GM21515 (cell line): Measurements from ENCODE around the gene SUSD2.
"Not testable (repeated sequence)": the region's sequence is repeated elsewhere in the genome, so short reads cannot be mapped to it uniquely, and the experiment has no call there.

Source experiments
- ATAC-seq: cut with Tn5 transposase; IDR thresholded peaks from one replicate; pipeline ENCODE4 v1.9.1; 2021; ENCODE audit not compliant: unreplicated experiment

SUSD2 gene, protein sequence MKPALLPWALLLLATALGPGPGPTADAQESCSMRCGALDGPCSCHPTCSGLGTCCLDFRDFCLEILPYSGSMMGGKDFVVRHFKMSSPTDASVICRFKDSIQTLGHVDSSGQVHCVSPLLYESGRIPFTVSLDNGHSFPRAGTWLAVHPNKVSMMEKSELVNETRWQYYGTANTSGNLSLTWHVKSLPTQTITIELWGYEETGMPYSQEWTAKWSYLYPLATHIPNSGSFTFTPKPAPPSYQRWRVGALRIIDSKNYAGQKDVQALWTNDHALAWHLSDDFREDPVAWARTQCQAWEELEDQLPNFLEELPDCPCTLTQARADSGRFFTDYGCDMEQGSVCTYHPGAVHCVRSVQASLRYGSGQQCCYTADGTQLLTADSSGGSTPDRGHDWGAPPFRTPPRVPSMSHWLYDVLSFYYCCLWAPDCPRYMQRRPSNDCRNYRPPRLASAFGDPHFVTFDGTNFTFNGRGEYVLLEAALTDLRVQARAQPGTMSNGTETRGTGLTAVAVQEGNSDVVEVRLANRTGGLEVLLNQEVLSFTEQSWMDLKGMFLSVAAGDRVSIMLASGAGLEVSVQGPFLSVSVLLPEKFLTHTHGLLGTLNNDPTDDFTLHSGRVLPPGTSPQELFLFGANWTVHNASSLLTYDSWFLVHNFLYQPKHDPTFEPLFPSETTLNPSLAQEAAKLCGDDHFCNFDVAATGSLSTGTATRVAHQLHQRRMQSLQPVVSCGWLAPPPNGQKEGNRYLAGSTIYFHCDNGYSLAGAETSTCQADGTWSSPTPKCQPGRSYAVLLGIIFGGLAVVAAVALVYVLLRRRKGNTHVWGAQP

DNA sequence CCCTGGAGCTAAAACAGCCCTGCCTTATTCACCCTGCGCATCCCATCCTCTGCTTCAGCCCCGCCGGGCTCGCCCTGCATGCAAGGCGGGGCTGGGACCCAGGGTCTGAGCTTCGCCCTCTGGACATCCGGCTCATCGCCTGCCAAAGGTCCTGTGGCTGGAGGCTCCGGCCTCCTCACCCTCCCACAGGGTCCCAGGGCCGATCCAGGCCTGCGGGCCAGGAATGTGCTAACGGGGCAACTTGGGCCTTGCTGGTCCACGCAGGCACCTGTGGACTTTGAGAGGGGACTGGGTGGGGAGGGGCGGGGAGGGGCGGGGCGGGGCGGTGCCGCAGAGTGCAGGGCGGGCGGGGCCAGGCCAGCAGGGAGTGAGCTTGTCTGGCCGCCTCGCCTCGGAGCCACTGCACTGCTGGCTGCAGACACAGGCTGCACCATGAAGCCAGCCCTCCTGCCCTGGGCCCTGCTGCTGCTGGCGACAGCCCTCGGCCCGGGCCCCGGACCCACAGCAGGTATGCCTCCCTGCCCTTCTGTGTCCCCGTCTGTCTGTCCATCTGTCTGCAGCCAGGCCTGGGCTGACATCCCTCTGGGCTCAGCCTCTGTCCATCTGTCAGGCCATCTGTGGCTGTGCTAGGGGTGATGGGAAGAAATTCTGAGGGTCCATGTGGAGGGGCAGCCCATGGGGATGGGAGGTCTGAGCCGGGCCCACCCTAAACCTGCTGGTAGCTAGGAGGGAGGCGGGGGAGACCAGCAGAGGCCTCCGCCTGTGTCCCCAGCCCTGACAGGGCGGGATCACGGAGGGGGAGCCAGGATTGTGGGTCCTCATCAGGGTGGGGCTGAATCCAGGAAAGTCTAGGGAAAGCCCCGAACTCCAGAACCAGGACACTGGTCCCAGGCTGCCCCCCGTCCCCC, at the start of gene SUSD2:
TSS of gene SUSD2 (plus strand) at position 400 of the 908 bp plus-strand sequence. CDS start at position 433, 33 bp downstream.
- ATAC-seq, result no peak

DNA sequence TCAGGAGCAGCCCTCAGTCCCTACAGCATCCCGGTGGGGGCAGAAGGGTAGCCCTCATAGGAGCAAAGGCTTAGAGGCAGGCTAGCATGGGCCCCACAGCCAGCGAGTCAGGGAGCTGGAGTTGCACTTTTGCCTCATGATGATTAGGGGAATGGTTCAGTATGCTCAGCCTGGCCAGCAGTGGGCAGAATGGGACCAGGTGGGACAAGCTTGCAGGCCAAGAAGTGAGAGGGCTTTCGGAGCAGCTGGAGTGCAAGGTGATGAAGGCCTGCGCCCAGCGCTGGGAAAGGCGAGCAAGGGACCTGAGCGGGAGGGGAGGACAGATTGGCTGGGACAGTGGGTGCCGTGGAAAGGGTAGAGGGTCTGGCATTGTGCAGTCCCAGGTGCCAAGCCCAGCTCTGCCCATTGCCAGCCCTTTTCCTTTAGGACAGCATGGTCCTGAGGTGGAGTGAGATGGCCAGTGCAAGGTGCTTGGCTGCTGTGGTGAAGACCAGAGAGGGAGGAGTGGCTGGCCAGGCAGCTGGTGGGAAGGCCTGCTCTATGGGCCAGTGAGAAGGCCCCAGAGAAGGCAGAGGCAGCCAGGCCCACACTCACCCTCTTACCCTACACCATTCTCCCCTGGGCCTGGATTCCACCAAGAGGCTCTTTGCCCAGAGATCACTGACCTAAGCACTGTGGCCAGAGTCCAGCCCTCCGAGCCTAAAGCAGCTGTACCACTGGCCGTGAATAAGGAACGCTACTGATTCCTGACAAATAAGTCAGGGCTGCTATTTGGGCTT, 47.9 kb upstream of the SUSD2 start:
- ATAC-seq, result no peak

DNA sequence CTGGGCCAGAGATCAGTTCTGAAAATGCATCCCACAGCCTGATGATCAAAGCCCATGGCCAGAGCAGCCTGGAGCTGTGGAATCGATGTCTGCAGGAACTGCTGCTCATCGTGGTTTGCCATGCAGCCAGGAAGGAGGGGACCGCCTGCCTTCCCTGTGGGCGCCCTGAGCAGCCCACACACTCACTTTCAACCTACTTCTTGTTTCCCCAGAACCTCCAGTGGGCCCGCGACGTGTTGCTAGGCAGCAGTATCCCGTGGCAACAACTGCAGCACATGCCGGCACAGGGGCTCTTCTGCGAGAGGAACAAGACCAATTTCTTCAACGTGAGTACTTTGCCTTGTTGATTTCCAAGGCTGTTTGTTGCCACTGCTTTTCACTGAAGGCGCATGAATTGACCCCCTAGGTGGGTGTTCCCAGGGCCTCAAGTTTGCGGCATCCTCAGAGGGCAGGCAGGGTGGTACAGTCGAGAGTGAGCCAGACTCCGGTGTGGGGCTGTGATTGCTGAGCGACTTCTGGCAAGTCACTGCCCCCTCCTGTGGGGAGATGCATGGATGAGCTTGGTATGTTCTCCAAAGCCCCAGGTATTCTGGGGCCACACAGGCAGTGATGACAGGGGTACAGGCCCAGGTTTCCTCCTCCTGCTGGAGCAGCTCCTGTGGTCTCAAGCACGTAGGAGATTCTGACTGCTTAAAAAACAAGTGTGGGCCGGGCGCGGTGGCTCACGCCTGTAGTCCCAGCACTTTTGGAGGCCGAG, 47.0 kb upstream of the SUSD2 start:
- no peak for ATAC-seq

DNA sequence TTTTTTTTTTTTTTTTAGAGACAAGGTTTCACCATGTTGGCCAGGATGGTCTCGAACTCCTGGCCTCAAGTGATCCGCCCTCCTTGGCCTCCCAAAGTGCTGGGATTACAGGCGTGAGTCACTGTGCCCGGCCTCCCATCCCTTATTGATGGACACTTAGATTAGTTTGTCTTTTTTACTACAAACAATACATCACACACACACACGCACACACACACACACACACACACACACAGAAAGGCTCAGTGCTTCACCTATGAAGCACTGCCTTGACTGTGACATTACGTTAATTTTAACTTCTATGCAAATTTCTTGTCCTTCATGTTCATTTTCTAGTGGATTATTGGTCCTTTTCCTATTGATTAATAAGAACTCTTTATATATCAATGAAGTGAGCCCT, 44.8 kb upstream of the SUSD2 start:
- ATAC-seq, result not testable (repeated sequence)

DNA sequence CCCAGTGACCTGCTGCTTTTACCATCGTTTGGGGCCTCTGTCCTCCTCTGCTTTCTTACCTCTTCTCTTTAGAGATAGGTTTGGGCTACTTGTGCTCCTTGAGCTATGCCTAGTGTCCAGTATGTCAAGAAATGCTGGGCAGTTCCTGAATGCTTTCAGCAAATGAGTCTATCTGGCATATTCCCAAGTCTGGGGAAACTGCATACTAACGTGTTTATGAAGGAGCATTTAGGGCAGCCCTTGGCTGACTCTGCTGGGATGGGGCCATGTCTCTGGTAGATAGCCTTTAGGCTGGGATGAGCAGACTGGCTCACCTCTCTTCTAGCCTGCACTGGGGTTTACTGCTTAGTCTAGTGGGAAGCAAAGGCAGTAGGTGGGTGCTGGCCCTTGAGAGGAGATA, 43.7 kb upstream of the SUSD2 start:
- no peak for ATAC-seq

DNA sequence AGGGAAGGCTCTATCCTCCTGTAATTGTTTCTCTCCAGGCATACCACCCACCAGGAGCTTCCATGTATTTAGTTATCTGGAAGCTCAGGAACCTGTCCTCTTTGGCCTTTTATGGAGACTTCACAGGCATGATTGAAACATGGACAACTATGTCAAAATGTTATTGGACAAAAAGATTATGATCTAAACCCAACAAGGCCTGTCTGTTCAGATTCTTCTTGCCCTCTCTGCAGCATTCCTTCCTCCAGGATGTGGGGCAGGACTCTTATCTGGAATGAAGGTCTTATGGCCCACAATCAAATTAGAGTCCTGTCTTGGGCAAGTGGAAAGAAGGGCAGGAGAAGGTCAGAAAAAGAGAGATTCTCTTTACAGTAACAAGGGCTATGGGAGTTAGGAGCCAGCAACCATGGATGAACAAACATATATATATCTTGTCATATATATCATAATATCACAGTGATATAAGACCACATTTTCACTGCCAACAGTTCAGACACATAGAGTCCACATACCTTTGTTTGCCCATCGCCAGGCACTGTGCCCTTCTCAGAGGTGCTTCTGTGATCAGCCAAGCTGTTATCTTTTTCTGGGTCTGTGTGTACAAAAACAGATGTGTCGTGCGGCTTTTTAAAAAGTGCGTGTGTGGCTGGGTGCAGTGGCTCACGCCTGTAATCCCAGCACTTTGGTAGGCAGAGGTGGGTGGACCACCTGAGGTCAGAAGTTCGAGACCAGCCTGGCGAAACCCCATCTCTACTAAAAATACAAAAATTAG, 42.5 kb upstream of the SUSD2 start:
- no peak for ATAC-seq

DNA sequence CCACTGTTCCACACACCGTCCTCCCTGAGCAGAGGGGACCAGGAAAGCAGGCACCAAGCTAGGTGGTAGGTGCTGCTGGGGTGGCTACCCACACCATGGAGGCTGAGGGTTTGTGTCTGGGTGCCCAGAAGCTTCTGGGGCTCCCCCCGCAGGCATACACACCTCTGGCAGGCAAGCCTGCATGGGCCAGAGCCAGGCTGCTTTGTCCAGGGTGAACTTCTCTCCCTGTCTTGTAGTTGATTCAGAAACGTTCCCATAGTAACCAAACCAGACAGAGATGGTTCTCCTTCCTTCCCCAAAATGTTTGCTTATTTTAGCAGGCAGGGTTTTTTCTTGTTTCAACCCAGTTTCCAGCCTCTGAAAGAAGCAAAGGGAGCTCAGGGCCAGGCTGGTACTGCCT, 40.9 kb upstream of the SUSD2 start:
- no peak for ATAC-seq

DNA sequence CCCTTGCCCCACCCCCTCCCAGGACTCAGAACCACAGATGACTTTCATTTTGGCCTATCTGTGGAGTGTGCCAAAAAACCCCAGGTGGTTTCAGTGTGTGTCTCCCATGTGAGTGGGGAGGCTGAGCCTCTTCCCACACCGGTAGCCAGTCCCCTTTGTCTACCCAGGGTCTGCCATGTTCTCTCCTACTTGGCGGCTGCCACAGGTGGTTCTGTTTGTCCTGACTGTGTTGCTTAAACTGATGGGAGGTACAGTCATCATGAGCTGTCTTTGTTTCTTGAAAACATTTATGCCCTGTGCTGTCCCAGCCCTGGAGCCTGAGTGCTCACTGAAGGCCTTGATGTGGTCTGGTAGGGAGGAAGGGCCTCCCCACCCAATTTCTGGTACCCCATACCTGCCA, 39.7 kb upstream of the SUSD2 start:
- ATAC-seq, result no peak

DNA sequence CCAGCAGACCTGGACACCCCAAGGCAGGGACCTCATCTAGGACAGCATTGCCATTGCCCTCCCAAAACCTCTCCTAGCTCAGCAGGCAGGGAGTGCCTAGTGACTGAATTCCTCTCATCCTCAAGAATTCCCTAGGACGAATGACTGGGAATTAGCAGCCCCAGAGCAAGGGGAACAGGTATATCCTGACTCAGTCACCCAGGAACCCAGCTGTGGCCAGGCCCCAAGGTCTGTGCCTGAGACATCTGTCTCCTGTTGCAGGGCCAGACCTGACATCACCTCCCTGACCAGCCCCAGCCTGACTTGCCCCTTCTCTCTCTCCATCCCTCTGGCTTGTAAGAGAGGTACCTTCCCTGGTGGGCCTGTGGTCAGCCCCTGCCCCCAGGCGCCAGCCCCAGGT, 39.0 kb upstream of the SUSD2 start:
- no peak for ATAC-seq

DNA sequence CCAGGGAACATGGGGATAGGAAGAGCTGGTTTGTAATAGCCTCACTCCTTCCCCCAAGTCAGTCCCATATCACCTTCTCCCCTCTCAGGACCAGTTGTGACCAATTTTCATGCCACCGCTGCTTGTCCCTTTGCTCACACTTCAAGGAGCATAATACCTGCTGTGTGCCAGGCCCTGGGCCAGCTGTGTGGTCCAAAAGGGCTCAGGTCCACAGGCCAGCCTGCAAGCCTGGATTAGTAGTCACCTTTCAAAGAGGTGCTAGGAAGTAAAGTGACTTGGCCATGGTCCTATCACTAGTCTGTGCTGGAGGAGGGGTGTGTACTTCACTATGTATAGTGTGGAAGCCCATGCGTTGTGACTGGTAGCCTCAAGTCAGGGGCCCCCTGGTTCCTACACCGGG, 38.5 kb upstream of the SUSD2 start:
- ATAC-seq, result no peak

DNA sequence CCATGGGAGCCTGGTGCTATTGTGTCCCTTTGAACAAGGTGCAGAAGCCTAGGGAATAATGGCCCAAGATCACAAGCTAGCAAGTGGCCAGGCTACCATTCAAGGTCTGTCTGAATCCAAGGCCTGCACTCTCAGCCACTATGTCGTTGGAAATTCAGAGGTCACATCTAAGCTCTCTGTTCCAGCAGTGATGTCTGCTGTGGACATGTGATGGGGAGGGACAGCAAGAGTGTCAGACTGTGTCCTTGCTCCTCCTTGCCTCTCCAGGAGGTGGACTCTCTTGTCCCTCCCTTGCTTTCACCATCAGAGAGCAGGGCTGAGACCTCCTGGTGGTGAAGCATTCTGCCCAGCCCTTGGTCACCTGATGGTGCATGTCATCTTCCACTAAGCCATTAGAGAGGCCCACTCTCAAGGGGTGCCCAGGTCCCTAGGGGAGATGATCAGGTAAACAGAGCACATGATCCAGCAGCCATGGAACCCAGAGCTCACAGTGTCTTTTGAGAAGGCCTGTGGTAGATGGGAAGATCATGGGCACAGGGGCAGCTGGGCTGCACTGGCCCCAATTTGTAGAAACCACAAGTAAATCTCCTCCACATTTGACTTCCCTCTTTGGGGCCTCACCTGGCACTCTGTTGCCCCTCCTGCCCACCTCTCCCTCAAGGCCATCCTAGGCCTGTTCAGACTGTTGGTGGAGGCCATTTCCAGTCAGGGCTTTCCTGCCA, 37.1 kb upstream of the SUSD2 start:
- ATAC-seq, result no peak

DNA sequence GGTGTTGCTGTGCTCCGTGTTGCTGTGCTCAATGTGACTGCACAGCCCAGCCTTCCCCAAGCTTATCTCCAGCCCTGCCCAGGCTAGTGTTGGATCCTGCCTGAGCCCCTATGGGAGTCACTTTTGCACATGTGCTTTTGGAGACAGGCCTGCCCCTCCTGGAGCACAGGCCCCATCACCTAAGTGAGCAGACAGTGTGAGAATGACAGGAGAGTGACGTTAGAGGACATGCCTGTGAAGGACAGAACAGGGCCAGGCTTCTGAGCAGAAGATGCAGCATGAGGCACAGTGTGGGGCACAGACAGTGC, 36.6 kb upstream of the SUSD2 start:
- ATAC-seq, result no peak

DNA sequence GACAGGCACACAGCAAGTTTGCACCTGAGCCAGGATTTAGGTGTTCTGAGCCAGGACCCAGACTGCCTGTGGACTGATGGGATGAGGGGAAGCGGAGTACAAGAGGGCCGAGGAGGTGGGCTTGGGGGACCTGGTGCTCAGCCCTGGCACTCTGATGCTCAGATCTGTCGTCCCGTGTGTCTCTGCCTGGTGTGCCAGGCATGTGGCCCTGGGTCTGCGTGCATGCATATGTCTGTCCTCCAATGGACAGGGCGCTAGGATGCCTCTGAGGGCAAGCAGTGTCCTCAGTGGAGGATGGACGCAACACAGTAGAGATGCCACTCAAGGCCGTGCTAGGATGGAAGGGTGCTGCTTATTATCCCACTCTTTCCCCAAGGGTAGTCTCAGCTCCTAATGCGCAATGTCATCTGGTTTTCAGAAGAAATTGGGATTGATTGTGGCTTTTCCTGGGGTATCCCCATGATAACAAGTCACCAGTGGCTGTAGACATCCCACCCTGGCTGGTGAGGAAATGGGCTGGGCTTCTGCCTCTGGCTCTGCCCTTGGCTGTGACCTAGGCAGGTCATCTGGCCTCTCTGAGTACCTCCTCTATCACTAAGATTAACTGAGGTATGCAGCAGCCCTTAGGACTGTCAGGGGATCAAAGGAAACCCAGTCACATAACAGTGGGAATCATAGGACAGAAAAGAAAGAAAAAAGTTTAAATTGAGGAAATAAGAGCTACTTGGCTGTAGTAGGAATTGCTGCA, 35.7 kb upstream of the SUSD2 start:
- ATAC-seq, result no peak

DNA sequence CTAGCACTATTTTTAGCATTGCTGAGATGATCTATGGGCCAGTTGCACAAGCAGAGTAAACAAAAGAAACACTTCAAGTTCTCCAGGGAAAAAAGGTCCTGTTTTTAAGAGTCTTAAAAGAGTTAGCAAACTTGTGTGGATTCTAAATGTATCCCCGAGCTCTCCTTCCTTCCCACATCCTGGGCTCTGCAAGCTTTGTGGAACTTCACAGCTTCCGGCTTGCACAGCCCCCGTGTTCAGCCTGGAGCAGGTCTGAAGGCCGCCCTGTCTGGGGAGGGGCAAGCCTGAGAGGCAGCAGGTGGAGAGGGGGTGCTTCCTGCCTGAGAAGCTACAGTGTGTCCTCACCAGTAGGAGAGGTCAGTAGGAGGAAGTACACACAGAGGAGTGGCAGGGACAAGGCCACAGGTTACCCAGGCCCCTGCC, 35.1 kb upstream of the SUSD2 start:
- ATAC-seq, result no peak

DNA sequence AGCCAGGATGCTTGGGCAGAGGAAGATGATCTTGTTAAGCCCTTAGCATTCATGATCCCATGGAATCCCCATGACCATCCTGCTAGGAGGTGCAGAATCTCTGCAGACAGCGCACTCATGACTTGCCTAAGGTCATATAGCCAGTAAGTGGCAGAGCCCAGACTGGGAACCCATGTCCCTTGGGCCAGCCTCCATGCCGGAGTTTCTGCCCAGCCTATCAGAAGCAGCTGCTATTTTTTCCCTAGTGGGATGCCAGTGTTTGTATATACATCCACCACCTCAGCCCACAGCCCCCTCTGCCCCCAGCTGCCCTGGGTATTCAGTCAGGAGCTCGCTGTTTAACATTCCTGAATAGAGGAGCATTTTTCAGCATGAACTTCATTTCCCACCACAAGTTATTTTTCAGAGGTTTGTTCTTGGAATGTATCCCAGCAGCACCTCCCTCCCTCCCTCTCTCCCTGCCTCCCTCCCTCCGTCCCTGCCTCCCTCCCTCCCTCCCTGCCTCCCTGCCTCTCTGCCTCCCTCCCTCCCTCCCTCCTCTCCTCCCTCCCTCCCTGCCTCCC, 34.4 kb upstream of the SUSD2 start:
- ATAC-seq, result no peak

DNA sequence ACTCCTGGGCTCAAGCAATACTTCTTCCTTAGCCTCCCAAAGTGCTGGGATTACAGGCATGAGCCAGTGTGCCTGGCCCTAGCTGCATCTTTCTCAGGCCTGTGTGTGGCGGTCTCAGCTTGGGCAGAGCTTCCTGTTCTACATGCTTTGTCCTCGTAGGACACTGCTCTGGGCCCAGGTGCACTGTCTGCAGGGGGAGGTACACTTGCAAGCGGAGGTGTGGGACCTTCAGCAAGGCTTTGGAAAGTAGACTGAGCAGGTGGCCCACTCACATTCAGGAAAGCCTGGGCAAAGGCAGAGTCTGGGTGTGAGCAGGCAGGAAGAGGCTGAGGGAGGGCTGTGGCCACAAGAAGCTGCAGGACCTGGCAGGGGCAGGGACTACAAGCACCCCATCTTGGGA, 33.6 kb upstream of the SUSD2 start:
- ATAC-seq, result no peak
